ENCODE data around the gene CARD19.
A peak's percentile ranks its signal among the peaks of the same experiment; 100 is the strongest.
"Not testable (repeated sequence)": the region's sequence is repeated elsewhere in the genome, so short reads cannot be mapped to it uniquely, and the experiment has no call there.

Gene CARD19

DNA sequence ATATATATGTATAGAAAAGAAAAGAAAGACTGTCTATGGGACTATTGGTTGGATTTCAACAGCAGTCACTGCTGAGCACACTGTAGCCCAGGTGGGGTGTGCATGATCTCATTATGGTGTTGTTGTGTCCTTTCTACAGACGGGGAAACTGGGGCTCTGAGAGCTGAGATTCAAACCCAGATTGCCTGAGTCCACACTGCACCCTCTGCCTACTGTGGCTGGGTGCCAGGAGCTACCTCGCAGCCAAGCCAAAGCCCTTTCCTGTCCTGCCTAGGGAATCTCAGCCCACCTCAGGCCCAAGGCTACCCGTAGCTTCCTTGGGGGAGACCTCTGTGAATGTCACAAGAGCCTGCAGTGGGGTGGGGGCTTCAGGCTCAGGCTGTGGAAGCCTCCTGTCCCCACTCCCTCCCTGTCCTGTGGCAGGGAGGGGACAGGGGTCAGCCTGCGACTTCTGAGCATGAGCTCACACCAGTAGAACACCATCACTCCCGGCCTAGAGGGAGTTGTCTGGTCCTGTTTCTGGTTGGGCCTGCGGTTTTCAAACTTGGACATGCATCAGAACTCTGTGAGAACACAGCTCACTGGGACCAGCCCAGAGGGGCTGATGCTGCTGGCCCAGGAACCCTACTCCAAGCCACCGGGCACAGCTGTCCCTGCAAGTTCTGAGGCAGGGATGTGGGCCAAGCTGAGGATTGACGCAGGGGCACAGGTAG lies 45.9 kb downstream of the CARD19 start:
- H3K4me3 ChIP-seq, result no peak overlapping the region
- H3K27ac ChIP-seq, result peak overlapping the region in 4 of 21 experiments; percentile 19 to 68 (median 26)

DNA sequence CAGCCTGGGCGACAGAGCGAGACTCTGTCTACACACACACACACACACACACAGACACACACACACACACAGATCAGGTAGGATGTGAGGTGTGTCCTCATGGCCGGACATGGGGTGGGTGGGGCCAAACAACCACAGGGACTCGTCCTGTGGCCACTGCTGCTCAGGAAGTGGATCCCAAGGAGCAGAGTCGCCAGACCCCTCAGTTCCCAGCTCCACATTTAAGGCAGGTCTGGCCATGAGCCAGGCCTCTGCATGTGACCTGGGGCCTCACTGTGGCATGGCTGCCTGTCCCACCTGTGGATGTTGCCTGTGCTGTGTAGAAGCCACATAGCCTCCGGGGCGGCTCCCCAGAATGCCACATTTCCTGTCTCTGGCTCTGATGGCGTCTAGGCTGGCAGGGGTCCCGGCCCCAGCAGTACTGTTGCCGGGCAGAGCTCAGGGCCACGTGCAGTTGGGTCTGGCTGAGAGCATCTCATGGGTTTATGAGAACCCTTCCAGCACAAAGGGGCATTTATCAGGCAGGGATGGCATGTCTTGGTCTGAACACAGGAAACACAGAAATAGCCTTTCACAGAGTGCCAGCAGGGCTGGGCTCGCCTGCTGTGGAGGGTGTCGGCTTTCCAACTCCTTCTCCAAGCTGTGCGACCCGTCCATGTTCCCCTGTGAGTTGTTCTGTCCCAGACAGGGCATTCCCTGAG lies 48.0 kb downstream of the CARD19 start:
- H3K27ac ChIP-seq, result peak overlapping the region in 17 of 21 experiments; percentile 6 to 77 (median 40)

DNA sequence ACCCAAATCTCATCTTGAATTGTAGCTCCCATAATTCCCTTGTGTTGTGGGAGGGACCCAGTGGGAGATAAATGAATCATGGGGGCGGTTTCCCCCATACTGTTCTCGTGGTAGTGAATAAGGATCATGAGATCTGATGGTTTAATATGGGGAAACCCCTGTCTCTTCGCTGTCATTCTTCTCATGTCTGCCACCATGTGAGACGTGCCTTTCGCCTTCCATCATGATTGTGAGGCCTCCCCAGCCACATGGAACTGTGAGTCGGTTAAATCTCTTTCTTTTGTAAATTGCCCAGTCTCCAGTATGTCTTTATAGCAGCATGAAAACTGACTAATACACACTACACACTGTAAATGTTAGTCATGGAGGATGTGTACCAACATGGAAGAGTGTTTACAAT lies 50.7 kb downstream of the CARD19 start:
- H3K4me3 ChIP-seq, H3K27ac ChIP-seq: not testable (repeated sequence)

More for the DNA sequence above, 48.0 kb downstream of the CARD19 start:
- H3K4me3 ChIP-seq, result no peak overlapping the region

GRCh38 chr9:93147632-93148031 lies 51.6 kb downstream of the CARD19 start:
- H3K27ac ChIP-seq, result no peak overlapping the region
- no peak overlapping the region for H3K4me3 ChIP-seq

DNA sequence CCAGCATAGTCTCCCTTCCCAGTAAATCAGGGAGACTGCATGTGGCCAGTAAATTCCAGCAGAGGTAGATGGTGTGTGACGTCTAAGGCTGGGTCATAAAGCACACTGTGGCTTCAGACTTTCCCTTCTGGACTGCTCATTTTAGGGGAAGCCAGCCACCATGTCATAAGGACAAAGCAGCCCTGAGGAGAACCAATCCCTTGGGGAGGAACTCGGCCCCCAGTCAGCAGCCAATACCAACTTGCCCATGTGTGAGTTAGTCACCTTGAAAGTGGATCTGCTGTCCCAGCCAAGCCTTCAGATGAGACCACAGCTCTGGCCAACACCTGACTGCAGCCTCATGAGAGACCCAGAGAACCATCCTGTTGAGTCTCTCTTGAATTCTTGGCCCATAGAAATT lies 52.7 kb downstream of the CARD19 start:
- H3K4me3 ChIP-seq, result no peak overlapping the region
- H3K27ac ChIP-seq, result peak overlapping the region in 2 of 21 experiments; percentile 20 to 59

DNA sequence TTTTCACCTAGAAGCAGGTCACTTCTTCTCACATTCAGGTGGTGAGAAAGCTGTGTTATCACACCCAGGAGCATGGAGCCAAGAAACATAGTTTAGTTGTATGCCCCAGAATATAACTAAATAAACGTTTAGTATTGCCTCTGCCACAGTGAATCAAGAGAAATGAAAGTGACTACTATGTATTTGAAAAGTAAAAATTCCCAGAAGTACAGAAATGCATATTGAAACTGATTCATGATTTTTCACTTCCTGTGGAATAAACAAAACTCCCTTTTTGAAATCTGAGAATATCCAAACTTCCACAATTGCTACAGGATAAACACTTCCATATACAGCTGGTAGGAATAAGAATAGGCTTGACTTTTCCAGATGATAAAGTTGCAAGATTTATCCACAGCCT lies 53.3 kb downstream of the CARD19 start:
- no peak overlapping the region for H3K4me3 ChIP-seq

DNA sequence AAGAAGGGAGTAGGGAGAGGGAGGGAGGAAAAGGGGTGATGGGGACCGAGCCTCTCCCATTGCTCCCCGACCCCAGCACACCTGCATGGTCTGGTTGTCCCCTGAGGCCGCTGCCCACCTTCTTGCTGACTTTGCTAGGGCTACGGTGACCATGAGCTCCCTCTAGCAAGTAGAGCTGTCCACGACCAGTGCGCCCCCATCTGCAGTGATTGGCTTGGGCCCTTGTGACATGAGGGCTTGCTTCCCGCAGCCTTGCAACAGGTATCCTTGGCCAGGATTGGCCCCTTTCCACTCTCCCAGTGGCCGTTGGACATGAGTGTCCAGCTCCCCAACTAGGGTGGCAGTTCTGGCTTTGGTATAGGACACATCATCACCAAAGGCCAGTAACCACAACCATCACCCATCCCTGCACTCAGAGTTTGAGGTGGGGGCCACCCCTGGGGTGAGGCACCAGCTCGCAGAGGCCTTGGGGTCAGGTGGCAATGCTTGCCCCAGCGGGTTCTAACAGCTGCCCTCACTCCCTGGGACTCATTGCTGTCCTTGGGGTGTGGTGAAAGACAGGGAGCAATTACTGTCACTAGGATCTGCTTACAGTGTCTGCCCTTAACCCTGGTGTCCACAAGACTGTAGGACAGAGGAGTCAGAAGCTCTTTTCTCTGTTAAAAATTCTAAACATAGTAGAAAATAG lies 55.2 kb downstream of the CARD19 start:
- Histone ChIP-seq H3K27ac (no peak overlapping the region), H3K4me3 (no peak overlapping the region)

More for the DNA sequence above, 53.3 kb downstream of the CARD19 start:
- peak overlapping the region in 3 of 21 experiments; percentile 20 to 59 (median 21) for H3K27ac ChIP-seq

DNA sequence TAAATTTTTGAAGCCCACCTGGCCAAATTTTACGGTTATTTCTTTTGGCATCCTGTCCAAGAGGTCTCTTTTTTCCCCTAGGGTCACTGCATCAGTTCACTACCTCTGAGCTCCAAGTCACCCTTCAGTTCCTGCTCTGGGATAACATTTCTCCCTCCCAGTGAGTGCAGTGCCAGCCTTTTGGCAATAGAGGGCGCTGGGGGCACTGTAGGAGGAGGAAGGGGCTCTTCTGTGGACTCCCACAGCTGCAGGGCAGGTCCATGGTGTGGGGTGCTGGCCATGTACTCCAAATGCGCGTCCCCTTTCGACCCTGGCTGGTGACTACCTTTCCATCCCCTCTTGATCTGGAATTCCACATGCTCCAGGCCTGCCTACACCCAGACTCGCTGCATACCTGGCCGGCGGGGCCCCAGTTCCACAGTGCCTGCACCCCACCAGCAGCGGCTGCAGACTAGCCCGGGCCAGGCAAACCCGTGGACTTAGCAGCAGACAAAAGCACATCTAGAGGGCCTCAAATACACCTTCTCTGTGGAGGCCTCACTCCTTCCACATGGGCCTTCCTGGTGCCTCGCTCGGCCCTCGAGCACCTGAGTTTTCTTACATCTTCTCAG lies 58.4 kb downstream of the CARD19 start:
- no peak overlapping the region for H3K4me3 ChIP-seq
- no peak overlapping the region for H3K27ac ChIP-seq

GRCh38 chr9:93155716-93156474 lies 59.9 kb downstream of the CARD19 start:
- no peak overlapping the region for H3K4me3 ChIP-seq
- H3K27ac ChIP-seq, result no peak overlapping the region

GRCh38 chr9:93156475-93157008 lies 60.5 kb downstream of the CARD19 start:
- Histone ChIP-seq H3K4me3 (no peak overlapping the region), H3K27ac (no peak overlapping the region)

DNA sequence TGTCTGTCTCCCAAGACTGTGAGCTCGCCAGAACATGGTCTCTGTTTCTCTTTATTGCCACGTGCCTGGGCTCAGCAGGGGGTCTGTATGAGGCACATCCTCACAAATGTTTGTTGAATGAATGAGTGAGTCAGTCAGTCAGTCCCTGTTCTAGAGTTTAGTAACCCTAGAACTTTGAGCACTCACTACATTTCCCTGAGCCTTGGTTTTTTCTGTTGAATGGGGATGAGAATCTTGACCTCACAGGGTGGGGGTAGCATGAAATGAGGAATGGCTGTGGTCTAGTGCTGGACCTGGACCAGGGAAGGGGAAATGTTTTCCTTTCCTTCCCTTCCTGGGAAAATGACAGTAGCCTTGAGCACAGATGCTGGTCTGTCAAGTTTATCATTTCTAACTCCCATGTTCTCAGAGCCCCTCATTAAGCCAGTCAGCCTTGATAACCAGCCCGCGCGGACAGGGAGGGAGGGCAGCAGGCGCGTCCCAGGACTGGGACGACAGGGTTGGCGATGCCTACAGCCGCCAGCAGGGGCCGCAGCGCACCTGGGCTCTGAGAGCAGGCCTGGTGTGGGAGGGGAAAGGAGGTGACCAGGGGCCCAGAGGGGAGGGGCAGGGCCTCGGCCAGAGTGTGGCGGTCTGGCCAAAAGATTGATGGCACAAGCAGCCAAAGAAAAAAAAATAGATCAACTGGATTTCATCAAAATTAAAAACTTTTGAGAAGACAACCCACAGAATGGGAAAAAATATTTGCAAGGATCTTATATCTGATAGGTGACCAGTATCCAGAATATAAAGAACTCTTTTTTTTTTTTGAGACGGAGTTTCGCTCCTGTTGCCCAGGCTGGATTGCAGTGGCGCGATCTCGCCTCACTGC lies 63.8 kb downstream of the CARD19 start:
- H3K27ac ChIP-seq, result no peak overlapping the region
- H3K4me3 ChIP-seq, result no peak overlapping the region

DNA sequence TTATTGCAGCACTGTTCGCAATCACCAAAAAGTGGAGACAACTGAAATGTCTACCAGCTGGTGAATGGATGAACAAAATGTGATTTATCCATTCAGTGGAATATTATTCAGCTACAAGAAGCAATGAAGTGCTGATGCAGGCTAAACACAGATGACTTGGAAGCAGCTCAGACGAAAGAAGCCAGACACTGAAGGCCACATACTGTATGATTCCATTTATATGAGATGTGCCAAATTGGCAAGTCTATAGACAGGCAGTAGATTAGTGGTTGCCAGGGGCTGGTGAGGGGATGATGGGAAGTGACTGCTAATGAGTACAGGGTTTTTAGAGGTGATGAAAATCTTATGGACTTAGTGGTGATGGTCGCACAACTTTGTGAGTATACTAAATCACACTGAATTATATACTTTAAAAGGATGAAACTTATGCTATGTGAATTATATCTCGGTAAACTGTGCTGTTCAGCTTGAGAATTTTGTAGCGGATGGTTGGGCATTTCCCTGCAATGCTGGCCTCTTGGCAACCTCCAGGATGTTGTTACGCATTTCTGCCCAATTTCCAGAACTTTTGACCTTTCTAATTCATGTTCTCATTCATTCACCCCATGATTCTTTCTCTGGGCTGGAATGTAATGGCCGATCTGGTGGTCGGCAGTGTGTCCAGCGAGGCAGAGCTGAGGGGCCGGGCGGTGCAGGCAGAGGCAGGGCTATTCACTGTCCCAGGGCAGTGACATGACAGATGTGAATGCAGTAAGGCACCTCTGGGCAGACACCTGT lies 66.0 kb downstream of the CARD19 start:
- H3K27ac ChIP-seq, result no peak overlapping the region
- no peak overlapping the region for H3K4me3 ChIP-seq
